HepG2 (cell line): Measurements from ENCODE around the gene FIZ1. TPM values are rescaled to one million over a fixed set of nuclear protein-coding genes. Genes with fewer than 3 reads are reported as not detected.
A peak's percentile ranks its signal among the peaks of the same experiment; 100 is the strongest.

Experiments
- ATAC-seq: fragments of 200-7000 bp; cut with Tn5 transposase; 3 replicates; pipeline ENCODE4 v1.9.1; 2020; ENCODE audit warnings: mild to moderate bottlenecking, moderate library complexity
- BruUV-seq: library from RNA; stranded (reverse); fragments of 400-500 nt; replicated peaks from 2 replicates; lab custom pipeline; 2021; lab: Mats Ljungman, UMichigan
- CTCF ChIA-PET: fragments of 300-600 bp; formaldehyde crosslinking; extraction: SDS; loops from one replicate; lab custom pipeline; 2021; ENCODE audit warnings: low total read pairs, inconsistent platforms, low intra/inter-chr PET ratio; lab: Yijun Ruan, JAX
- POLR2A ChIA-PET: fragments of 350-600 bp; sonication (Branson Sonifier 250); formaldehyde crosslinking; loops from one replicate; lab custom pipeline; 2020; ENCODE audit warnings: antibody characterized with exemption, inconsistent platforms; lab: Yijun Ruan, JAX
- DNase-seq: peaks from one replicate; pipeline ENCODE4 v3.0.0-alpha.2; 2015; ENCODE audit warnings: low spot score
- FAIRE-seq: peaks from 3 replicates; lab custom pipeline; 2011; peaks lifted over from hg19 to GRCh38; lab: Jason Lieb, UNC
- H2AFZ ChIP-seq: one replicate; pipeline ENCODE4 v1.6.1; 2011; ENCODE audit warnings: low read length, inconsistent platforms
- H3K27ac ChIP-seq: fragments of 300-600 bp; 3 replicates; pipeline ENCODE4 v1.8.0; 2011; ENCODE audit warnings: mixed run types, mild to moderate bottlenecking, mixed read lengths, low read length, inconsistent platforms; ENCODE audit not compliant: insufficient read depth; ENCODE audit errors: extremely low read length
- H3K27me3 ChIP-seq, 2 experiments: fragments of 200-600 bp in 1 of 2; 2 replicates in 1 of 2; 3 replicates in 1 of 2; pipeline versions ENCODE4 v1.6.0 to v1.8.0; 2011; ENCODE audit warnings: low read length in 2 of 2, mild to moderate bottlenecking in 2 of 2, moderate library complexity in 2 of 2, inconsistent platforms in 1 of 2; ENCODE audit not compliant: insufficient read depth in 2 of 2, control insufficient read depth in 1 of 2
- H3K36me3 ChIP-seq, 2 experiments: fragments of 200-600 bp in 1 of 2; replicated peaks in 1 of 2; 2 replicates in 1 of 2; 3 replicates in 1 of 2; pipeline versions ENCODE4 v1.5.1 to v1.8.0; 2011; ENCODE audit warnings: low read length in 2 of 2, inconsistent platforms in 1 of 2; ENCODE audit not compliant: insufficient read depth in 2 of 2, control insufficient read depth in 1 of 2
- H3K4me1 ChIP-seq: 2 replicates; pipeline ENCODE4 v1.5.1; 2012; ENCODE audit warnings: low read length, inconsistent platforms; ENCODE audit not compliant: insufficient read depth
- H3K4me2 ChIP-seq: 2 replicates; pipeline ENCODE4 v1.6.0; 2011; ENCODE audit warnings: low read depth, low read length, inconsistent platforms
- H3K4me3 ChIP-seq, 3 experiments: fragments of 200-600 bp in 1 of 3; sonication (generic), shearing (Covaris generic) in 1 of 3; replicated peaks in 1 of 3; 2 replicates each; pipeline ENCODE4 v1.5.1; 2011 to 2016; ENCODE audit warnings: low read length in 3 of 3, inconsistent platforms in 2 of 3, low read depth in 2 of 3, mild to moderate bottlenecking in 2 of 3, control low read depth in 1 of 3, mixed read lengths in 1 of 3; ENCODE audit not compliant: insufficient read depth in 1 of 3
- H3K79me2 ChIP-seq: one replicate; pipeline ENCODE4 v1.6.1; 2011; ENCODE audit warnings: low read length, inconsistent platforms; ENCODE audit not compliant: insufficient read depth
- H3K9ac ChIP-seq: 2 replicates; pipeline ENCODE4 v1.6.0; 2011; ENCODE audit warnings: mild to moderate bottlenecking, low read depth, low read length, inconsistent platforms; ENCODE audit not compliant: insufficient read depth
- H3K9me3 ChIP-seq: 2 replicates; pipeline ENCODE4 v1.5.1; 2012; ENCODE audit warnings: mild to moderate bottlenecking, low read length
- H4K20me1 ChIP-seq: 2 replicates; pipeline ENCODE4 v1.6.0; 2011; ENCODE audit warnings: inconsistent platforms, mild to moderate bottlenecking, low read length, moderate library complexity; ENCODE audit not compliant: insufficient read depth
- CCAR2 ChIP-seq: fragments of 200-400 bp; formaldehyde crosslinking; optimal IDR thresholded peaks from 2 replicates; pipeline ENCODE3; 2018; ENCODE audit warnings: low read depth, mild to moderate bottlenecking, low read length, moderate library complexity
- FOSL2 ChIP-seq: sonication (generic); formaldehyde crosslinking; IDR thresholded peaks from 2 replicates; pipeline ENCODE4 v1.4.0; 2020; ENCODE audit warnings: missing genetic modification reagents
- HNRNPUL1 ChIP-seq: fragments of 200-400 bp; formaldehyde crosslinking; IDR thresholded peaks from 2 replicates; pipeline ENCODE4 v1.6.1; 2017; ENCODE audit warnings: low read depth, mild to moderate bottlenecking, low read length, moderate library complexity
- NFE2L2 ChIP-seq: fragments of 150-350 bp; IDR thresholded peaks from 2 replicates; pipeline ENCODE4 v1.6.1; 2014; ENCODE audit warnings: low read length
- NFRKB ChIP-seq: fragments of 450-650 bp; IDR thresholded peaks from 2 replicates; pipeline ENCODE4 v1.6.1; 2017
- PHF8 ChIP-seq: sonication (generic); formaldehyde crosslinking; IDR thresholded peaks from 2 replicates; pipeline ENCODE4 v1.5.0; 2020; ENCODE audit warnings: missing genetic modification reagents
- ZNF20 ChIP-seq: sonication (generic); formaldehyde crosslinking; IDR thresholded peaks from 2 replicates; pipeline ENCODE4 v1.4.0; 2020; ENCODE audit warnings: mild to moderate bottlenecking, moderate library complexity, missing genetic modification reagents
- WGBS: methylation state at CpG from one replicate; pipeline ENCODE4 v1.1.6; 2017; ENCODE audit warnings: low lambda C conversion rate; 5-methylcytosine and 5-hydroxymethylcytosine counted together
- in situ Hi-C: cut with HindIII; loops from 2 replicates; pipeline ENCODE4 v1.10.0; 2017; ENCODE audit warnings: low pct_unique_long_range_greater_than_20kb; ENCODE audit not compliant: extremely low pct_ligation_motif_present
- intact Hi-C: fragments of 100-400 bp; cut with micrococcal nuclease; formaldehyde crosslinking; loops from one replicate; pipeline ENCODE4 v1.10.0; 2022; ENCODE audit not compliant: unreplicated experiment
- polyA plus RNA-seq, 8 experiments: library from polyadenylated mRNA; depleted of rRNA in 3 of 8; stranded (reverse) in 7 of 8; unstranded in 1 of 8; fragments of >200 nt; fragmentation: Illumina TruSeq in 4 of 8; extraction: Trizol in 4 of 8; gene quantifications; 2 replicates each; pipeline versions ENCODE4 v1.2.1 to v1.2.3, GENCODE V29; 2011 to 2016; ENCODE audit warnings: low read depth in 4 of 8, missing spikeins in 1 of 8, mixed read lengths in 1 of 8; ENCODE audit not compliant: insufficient read depth in 1 of 8
- total RNA-seq, 5 experiments: library from RNA; depleted of rRNA; stranded (reverse); fragments of >200 nt; fragmentation: Illumina TruSeq; extraction: Trizol; gene quantifications; 2 replicates each; pipeline ENCODE4 v1.2.3, GENCODE V29; 2016; ENCODE audit warnings: low read depth in 1 of 5
- TF ChIP-seq, protein P1 (sequence below): sonication (generic); formaldehyde crosslinking; conservative IDR thresholded peaks from 2 replicates; pipeline ENCODE4 v1.8.0; 2022; ENCODE audit warnings: low read depth, missing genetic modification reagents
- TF ChIP-seq, protein P2 (sequence below): sonication (generic); formaldehyde crosslinking; IDR thresholded peaks from 2 replicates; pipeline ENCODE4 v1.4.0; 2020; ENCODE audit warnings: mild to moderate bottlenecking, missing genetic modification reagents
- TF ChIP-seq, protein P3 (sequence below): sonication (generic); formaldehyde crosslinking; conservative IDR thresholded peaks from 2 replicates; pipeline ENCODE4 v1.8.1; 2023; ENCODE audit warnings: missing genetic modification reagents
- TF ChIP-seq, protein P4 (sequence below): sonication (generic); formaldehyde crosslinking; IDR thresholded peaks from one replicate; pipeline ENCODE4 v1.5.1; 2020; ENCODE audit warnings: mild to moderate bottlenecking, missing genetic modification reagents; ENCODE audit errors: not compliant biosample characterization

FIZ1 gene
- total and polyA plus RNA-seq, 2 of the 13 experiments (the other 11 are each of a cell fraction or from before 2014, with no cell fraction given) = 3.6 to 5.9 TPM

DNA sequence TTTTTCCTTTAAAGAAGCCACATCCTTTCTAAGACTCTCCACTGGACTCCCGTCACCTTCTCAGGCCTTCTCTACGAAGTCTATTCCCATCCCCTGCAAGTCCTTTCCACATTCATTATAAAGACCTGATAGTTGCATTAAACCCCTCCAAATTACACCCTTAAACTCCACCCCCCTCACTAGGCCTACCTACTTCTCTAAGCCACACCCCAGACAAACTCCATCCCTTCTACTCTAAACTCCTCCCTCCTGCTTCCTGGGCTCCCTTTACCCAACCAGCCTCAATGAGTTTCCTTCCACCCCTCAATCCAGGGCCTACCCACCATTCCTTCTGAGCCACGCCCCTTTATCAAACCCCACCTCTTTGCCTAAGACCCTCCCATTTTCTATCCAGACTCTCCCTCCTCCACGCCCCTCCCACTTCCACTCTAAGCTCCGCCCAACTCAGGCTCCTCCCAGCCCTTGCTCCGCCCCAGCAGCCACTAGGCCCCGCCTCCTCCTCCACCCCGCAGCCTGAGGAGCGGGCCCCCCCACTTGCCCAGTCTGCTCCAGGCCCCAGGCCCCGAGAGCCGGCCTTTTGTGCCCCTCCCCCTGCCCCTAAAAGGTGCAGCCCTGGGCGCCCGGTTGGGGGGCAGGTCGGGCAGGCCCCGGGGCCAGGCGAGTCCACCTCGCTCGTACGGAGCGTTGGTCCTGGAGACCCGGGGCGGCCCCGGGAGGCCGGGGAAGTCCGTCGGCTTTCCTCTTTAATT is 424 bp downstream of the FIZ1 start:
- in situ Hi-C loops (no loop called here), intact Hi-C loops (loop anchor here (2.0 kb wide), 1 partner anchor 18 kb away; the partner anchor contains the start of gene ZNF579)
- no TSS peak for BruUV-seq
- Histone ChIP-seq H3K4me2 (peak overlapping the region; percentile 49), H3K36me3 (peaks cover 7 to 28% of the 10 kb centered on the region in 2 experiments; a peak in 4 of 5 replicates), H4K20me1 (0 out of 2 replicates have a peak, but pooled peaks cover 6% of the 10 kb centered on the region), H3K27me3 (no peaks in the 10 kb centered on the region; a peak in 1 of 5 replicates), H2AFZ (no peak overlapping the region), H3K27ac (peak overlapping the region; percentile 98), H3K4me1 (peaks cover 31% of the 10 kb centered on the region), H3K79me2 (peaks cover 2% of the 10 kb centered on the region), H3K9ac (peak overlapping the region; percentile 97), H3K9me3 (no peaks in the 10 kb centered on the region), H3K4me3 (peak overlapping the region; percentile 73 to 94 (median 90))
- ChIA-PET CTCF (no interaction called here), POLR2A (interaction anchor here (0.6 to 4.9 kb wide), 31 partner anchors 9 to 481 kb away, joined by 3 to 66 read pairs (median 5); partner anchors contain the start of genes HSPBP1, ISOC2, PPP1R12C and PPP6R1)
- peak; percentile 66 for ATAC-seq
- peak; percentile 87 for FAIRE-seq
- 15% methylated on average over 13 of the region's 26 CpGs for WGBS
- DNase-seq = peak; percentile 90
- TF ChIP-seq, protein P1, sequence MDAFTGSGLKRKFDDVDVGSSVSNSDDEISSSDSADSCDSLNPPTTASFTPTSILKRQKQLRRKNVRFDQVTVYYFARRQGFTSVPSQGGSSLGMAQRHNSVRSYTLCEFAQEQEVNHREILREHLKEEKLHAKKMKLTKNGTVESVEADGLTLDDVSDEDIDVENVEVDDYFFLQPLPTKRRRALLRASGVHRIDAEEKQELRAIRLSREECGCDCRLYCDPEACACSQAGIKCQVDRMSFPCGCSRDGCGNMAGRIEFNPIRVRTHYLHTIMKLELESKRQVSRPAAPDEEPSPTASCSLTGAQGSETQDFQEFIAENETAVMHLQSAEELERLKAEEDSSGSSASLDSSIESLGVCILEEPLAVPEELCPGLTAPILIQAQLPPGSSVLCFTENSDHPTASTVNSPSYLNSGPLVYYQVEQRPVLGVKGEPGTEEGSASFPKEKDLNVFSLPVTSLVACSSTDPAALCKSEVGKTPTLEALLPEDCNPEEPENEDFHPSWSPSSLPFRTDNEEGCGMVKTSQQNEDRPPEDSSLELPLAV (CRISPR knock-in tag) = no peak
- TF ChIP-seq CCAR2 = no peak
- TF ChIP-seq NFRKB = no peak
- TF ChIP-seq PHF8 = peak; percentile 72
- TF ChIP-seq, protein P2, sequence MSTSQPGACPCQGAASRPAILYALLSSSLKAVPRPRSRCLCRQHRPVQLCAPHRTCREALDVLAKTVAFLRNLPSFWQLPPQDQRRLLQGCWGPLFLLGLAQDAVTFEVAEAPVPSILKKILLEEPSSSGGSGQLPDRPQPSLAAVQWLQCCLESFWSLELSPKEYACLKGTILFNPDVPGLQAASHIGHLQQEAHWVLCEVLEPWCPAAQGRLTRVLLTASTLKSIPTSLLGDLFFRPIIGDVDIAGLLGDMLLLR (CRISPR knock-in tag) = no peak
- TF ChIP-seq, protein P3, sequence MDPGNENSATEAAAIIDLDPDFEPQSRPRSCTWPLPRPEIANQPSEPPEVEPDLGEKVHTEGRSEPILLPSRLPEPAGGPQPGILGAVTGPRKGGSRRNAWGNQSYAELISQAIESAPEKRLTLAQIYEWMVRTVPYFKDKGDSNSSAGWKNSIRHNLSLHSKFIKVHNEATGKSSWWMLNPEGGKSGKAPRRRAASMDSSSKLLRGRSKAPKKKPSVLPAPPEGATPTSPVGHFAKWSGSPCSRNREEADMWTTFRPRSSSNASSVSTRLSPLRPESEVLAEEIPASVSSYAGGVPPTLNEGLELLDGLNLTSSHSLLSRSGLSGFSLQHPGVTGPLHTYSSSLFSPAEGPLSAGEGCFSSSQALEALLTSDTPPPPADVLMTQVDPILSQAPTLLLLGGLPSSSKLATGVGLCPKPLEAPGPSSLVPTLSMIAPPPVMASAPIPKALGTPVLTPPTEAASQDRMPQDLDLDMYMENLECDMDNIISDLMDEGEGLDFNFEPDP = no peak
- TF ChIP-seq ZNF20 = 0 out of 2 replicates have a peak, but pooled peaks have one; percentile 73
- TF ChIP-seq NFE2L2 = no peak
- TF ChIP-seq FOSL2 (CRISPR knock-in tag) = no peak
- no peak for TF ChIP-seq HNRNPUL1
- TF ChIP-seq, protein P4, sequence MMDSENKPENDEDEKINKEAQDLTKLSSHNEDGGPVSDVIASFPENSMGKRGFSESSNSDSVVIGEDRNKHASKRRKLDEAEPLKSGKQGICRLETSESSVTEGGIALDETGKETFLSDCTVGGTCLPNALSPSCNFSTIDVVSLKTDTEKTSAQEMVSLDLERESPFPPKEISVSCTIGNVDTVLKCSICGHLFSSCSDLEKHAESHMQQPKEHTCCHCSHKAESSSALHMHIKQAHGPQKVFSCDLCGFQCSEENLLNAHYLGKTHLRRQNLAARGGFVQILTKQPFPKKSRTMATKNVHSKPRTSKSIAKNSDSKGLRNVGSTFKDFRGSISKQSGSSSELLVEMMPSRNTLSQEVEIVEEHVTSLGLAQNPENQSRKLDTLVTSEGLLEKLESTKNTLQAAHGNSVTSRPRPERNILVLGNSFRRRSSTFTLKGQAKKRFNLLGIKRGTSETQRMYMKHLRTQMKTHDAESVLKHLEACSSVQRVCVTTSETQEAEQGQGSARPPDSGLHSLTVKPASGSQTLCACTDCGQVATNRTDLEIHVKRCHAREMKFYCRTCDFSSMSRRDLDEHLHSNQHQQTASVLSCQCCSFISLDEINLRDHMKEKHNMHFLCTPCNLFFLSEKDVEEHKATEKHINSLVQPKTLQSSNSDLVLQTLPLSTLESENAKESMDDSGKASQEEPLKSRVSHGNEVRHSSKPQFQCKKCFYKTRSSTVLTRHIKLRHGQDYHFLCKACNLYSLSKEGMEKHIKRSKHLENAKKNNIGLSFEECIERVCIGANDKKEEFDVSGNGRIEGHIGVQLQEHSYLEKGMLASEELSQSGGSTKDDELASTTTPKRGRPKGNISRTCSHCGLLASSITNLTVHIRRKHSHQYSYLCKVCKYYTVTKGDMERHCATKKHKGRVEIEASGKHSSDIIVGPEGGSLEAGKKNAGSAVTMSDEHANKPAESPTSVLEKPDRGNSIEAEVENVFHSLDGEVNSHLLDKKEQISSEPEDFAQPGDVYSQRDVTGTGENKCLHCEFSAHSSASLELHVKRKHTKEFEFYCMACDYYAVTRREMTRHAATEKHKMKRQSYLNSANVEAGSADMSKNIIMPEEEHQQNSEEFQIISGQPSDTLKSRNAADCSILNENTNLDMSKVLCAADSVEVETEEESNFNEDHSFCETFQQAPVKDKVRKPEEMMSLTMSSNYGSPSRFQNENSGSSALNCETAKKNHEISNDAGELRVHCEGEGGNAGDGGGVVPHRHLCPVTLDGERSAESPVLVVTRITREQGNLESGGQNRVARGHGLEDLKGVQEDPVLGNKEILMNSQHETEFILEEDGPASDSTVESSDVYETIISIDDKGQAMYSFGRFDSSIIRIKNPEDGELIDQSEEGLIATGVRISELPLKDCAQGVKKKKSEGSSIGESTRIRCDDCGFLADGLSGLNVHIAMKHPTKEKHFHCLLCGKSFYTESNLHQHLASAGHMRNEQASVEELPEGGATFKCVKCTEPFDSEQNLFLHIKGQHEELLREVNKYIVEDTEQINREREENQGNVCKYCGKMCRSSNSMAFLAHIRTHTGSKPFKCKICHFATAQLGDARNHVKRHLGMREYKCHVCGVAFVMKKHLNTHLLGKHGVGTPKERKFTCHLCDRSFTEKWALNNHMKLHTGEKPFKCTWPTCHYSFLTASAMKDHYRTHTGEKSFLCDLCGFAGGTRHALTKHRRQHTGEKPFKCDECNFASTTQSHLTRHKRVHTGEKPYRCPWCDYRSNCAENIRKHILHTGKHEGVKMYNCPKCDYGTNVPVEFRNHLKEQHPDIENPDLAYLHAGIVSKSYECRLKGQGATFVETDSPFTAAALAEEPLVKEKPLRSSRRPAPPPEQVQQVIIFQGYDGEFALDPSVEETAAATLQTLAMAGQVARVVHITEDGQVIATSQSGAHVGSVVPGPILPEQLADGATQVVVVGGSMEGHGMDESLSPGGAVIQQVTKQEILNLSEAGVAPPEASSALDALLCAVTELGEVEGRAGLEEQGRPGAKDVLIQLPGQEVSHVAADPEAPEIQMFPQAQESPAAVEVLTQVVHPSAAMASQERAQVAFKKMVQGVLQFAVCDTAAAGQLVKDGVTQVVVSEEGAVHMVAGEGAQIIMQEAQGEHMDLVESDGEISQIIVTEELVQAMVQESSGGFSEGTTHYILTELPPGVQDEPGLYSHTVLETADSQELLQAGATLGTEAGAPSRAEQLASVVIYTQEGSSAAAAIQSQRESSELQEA (CRISPR knock-in tag) = peak; percentile 45
